Neural progenitor cell (in vitro differentiated cells): ENCODE measurements around the gene ACTR1A. TPM values are rescaled to one million over a fixed set of nuclear protein-coding genes. Genes with fewer than 3 reads are reported as not detected.

Experiments
- DNase-seq: peaks from one replicate; pipeline ENCODE4 v3.0.0-alpha.2; 2016; ENCODE audit warnings: low spot score
- H2AFZ ChIP-seq: fragments of 200-600 bp; sonication (generic); replicated peaks from 2 replicates; pipeline ENCODE4 v1.6.1; 2016; ENCODE audit warnings: antibody characterized with exemption
- H3F3A ChIP-seq: fragments of 200-600 bp; sonication (generic); 2 replicates; pipeline ENCODE4 v1.6.1; 2016; ENCODE audit warnings: antibody characterized with exemption, low read depth
- H3K27ac ChIP-seq: fragments of 200-600 bp; sonication (generic); 2 replicates; pipeline ENCODE4 v1.5.1; 2016; ENCODE audit warnings: mild to moderate bottlenecking
- H3K27me3 ChIP-seq: fragments of 200-600 bp; sonication (generic); 2 replicates; pipeline ENCODE4 v1.6.1; 2016; ENCODE audit warnings: mild to moderate bottlenecking, moderate library complexity
- H3K36me3 ChIP-seq: fragments of 200-600 bp; sonication (generic); 2 replicates; pipeline ENCODE4 v1.5.1; 2016
- H3K4me1 ChIP-seq: fragments of 200-600 bp; sonication (generic); 2 replicates; pipeline ENCODE4 v1.6.1; 2016; ENCODE audit warnings: mixed run types
- H3K4me2 ChIP-seq: fragments of 200-600 bp; sonication (generic); 2 replicates; pipeline ENCODE4 v1.6.1; 2016
- H3K4me3 ChIP-seq: fragments of 200-600 bp; sonication (generic); 2 replicates; pipeline ENCODE4 v1.5.1; 2016
- H3K79me2 ChIP-seq: fragments of 200-600 bp; sonication (generic); 2 replicates; pipeline ENCODE4 v1.6.1; 2016; ENCODE audit warnings: low read depth
- H3K9ac ChIP-seq: fragments of 200-600 bp; sonication (generic); 2 replicates; pipeline ENCODE4 v1.6.1; 2016
- H3K9me3 ChIP-seq: fragments of 200-600 bp; sonication (generic); 2 replicates; pipeline ENCODE4 v1.5.1; 2016; ENCODE audit warnings: low read depth
- H4K20me1 ChIP-seq: fragments of 200-600 bp; sonication (generic); 2 replicates; pipeline ENCODE4 v1.6.1; 2016; ENCODE audit warnings: low read depth
- H3K27ac Mint-ChIP-seq: 3 replicates; pipeline ENCODE4 v1.8.0; 2021; ENCODE audit warnings: mixed read lengths
- H3K27me3 Mint-ChIP-seq: 2 replicates; pipeline ENCODE4 v1.8.0; 2022; ENCODE audit warnings: low read depth, mild to moderate bottlenecking, inconsistent platforms, moderate library complexity, mixed read lengths; ENCODE audit not compliant: insufficient read depth
- H3K36me3 Mint-ChIP-seq: 3 replicates; pipeline ENCODE4 v1.8.0; 2021; ENCODE audit warnings: mixed read lengths
- H3K4me1 Mint-ChIP-seq: 3 replicates; pipeline ENCODE4 v1.8.0; 2021; ENCODE audit warnings: mixed read lengths
- H3K4me3 Mint-ChIP-seq: 3 replicates; pipeline ENCODE4 v1.8.0; 2021; ENCODE audit warnings: mild to moderate bottlenecking, moderate library complexity, mixed read lengths
- H3K9me3 Mint-ChIP-seq: 3 replicates; pipeline ENCODE4 v1.8.0; 2020; ENCODE audit warnings: mixed read lengths
- EZH2 ChIP-seq: fragments of 200-600 bp; sonication (generic); IDR thresholded peaks from 2 replicates; pipeline ENCODE4 v1.6.1; 2017; ENCODE audit warnings: antibody characterized with exemption, mild to moderate bottlenecking, moderate library complexity
- EZH2phosphoT487 ChIP-seq: fragments of 200-600 bp; sonication (generic); IDR thresholded peaks from 2 replicates; pipeline ENCODE4 v1.6.1; 2017; ENCODE audit warnings: antibody characterized with exemption
- total RNA-seq: library from RNA; depleted of rRNA; stranded (reverse); fragments of >200 nt; gene quantifications from 2 replicates; pipeline ENCODE4 v1.2.3, GENCODE V29; 2015; ENCODE audit warnings: low replicate concordance
- TF ChIP-seq, protein P1 (sequence below): fragments of 200-600 bp; sonication (generic); IDR thresholded peaks from 2 replicates; pipeline ENCODE4 v1.5.1; 2017; ENCODE audit warnings: antibody characterized with exemption, mild to moderate bottlenecking

The ACTR1A gene
- total RNA-seq, 1 donor from 2014 or later = 86.9 TPM

DNA sequence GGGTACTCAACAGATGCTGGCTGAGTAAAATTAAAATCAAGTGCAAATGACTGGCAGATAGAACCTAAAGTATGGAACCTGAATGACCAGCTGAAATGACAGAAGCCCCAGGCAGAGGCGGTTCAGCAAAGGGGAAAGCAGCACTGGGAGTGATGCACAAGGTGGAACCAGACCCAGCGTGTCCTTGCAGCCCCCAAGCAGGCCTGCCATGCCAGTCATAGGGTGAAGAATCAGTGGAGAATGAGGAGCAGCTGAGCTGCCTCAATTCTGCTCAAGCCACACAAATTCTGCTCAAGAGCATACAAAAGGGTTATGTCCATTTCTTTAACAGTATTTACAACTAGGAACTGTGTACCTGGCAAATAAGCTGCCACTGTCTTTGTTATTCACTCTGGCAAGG lies 8.7 kb downstream of the ACTR1A start:
- Histone ChIP-seq H2AFZ (no peak overlapping the region), H3K9ac (no peak overlapping the region), H3K27me3 (no peaks in the 10 kb centered on the region), H3K36me3 (no peaks in the 10 kb centered on the region), H3K4me1 (no peaks in the 10 kb centered on the region), H3K79me2 (peaks cover 74% of the 10 kb centered on the region), H4K20me1 (peaks cover 70% of the 10 kb centered on the region), H3K4me2 (no peak overlapping the region), H3K27ac (no peak overlapping the region), H3K4me3 (no peak overlapping the region), H3K9me3 (no peaks in the 10 kb centered on the region), H3F3A (no peaks in the 10 kb centered on the region)
- H3K4me3 Mint-ChIP-seq = no peak overlapping the region
- H3K36me3 Mint-ChIP-seq = peaks cover 9% of the 10 kb centered on the region
- TF ChIP-seq EZH2 (no peak), EZH2phosphoT487 (no peak)
- TF ChIP-seq, protein P1, sequence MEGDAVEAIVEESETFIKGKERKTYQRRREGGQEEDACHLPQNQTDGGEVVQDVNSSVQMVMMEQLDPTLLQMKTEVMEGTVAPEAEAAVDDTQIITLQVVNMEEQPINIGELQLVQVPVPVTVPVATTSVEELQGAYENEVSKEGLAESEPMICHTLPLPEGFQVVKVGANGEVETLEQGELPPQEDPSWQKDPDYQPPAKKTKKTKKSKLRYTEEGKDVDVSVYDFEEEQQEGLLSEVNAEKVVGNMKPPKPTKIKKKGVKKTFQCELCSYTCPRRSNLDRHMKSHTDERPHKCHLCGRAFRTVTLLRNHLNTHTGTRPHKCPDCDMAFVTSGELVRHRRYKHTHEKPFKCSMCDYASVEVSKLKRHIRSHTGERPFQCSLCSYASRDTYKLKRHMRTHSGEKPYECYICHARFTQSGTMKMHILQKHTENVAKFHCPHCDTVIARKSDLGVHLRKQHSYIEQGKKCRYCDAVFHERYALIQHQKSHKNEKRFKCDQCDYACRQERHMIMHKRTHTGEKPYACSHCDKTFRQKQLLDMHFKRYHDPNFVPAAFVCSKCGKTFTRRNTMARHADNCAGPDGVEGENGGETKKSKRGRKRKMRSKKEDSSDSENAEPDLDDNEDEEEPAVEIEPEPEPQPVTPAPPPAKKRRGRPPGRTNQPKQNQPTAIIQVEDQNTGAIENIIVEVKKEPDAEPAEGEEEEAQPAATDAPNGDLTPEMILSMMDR = no peak
- no peak overlapping the region for H3K27ac Mint-ChIP-seq
- H3K4me1 Mint-ChIP-seq = no peaks in the 10 kb centered on the region
- H3K27me3 Mint-ChIP-seq = peaks cover 5% of the 10 kb centered on the region
- H3K9me3 Mint-ChIP-seq = no peaks in the 10 kb centered on the region
- no peak for DNase-seq

DNA sequence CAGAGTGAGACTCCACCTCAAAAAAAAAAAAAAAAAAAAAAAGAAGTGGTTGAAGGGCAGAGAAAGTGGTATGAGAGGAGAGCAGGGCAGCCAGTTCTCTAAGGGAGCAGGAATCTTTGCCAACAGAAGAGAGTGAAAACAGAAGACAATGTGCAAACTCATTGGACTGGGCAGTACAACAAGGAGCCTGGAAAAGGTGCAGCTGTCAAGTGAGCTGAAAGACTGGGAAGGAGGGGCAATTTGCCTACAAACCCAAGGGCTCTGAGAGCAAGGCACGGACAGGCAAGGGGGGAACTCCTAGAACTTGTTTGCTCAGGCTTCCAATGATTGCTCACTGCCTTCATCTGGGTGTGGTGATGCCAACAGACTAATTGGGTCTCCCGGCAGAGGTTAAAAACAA lies 9.5 kb downstream of the ACTR1A start:
- no peaks in the 10 kb centered on the region for H3K4me1 Mint-ChIP-seq
- no peak for DNase-seq
- Histone ChIP-seq H3K27me3 (no peaks in the 10 kb centered on the region), H3F3A (no peaks in the 10 kb centered on the region), H3K9ac (no peak overlapping the region), H3K4me1 (no peaks in the 10 kb centered on the region), H3K27ac (no peak overlapping the region), H2AFZ (no peak overlapping the region), H3K36me3 (no peaks in the 10 kb centered on the region), H3K4me2 (no peak overlapping the region), H3K9me3 (no peaks in the 10 kb centered on the region), H3K4me3 (no peak overlapping the region), H3K79me2 (peaks cover 66% of the 10 kb centered on the region), H4K20me1 (peaks cover 62% of the 10 kb centered on the region)
- TF ChIP-seq EZH2phosphoT487 = no peak
- TF ChIP-seq EZH2 = no peak
- TF ChIP-seq, protein P1 = no peak
- H3K27ac Mint-ChIP-seq = peak overlapping the region; percentile 40
- no peaks in the 10 kb centered on the region for H3K9me3 Mint-ChIP-seq
- no peak overlapping the region for H3K4me3 Mint-ChIP-seq
- H3K27me3 Mint-ChIP-seq = peaks cover 5% of the 10 kb centered on the region
- peaks cover 13% of the 10 kb centered on the region for H3K36me3 Mint-ChIP-seq

DNA sequence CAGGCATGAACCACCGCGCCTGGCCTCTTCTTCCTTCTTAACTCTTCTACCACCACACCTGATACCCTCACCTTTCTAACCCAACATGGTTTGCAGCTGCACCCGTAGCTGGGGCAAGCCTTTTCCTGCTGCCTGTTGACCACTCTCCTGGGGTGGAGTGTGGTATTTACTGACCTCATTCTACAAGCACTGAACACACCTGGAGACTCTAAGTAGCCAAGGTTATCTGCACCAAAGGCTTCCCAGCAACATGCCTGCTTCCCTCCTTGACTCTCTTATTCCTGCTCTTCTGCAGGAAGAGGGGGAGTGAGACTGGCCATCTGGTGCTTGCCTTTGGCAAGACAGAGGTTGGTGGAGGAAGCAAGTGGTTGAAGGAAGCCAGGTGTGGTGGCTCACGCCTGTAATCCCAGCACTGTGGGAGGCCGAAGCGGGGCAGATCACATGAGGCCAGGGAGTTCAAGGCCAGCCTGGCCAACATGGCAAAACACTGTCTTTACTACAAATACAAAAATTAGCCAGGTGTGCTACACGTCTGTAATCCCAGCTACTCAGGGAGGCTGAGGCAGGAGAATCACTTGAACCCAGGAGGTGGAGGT lies 10.1 kb downstream of the ACTR1A start:
- Histone ChIP-seq H3K27ac (no peak overlapping the region), H3K79me2 (peaks cover 61% of the 10 kb centered on the region), H3K9ac (no peak overlapping the region), H2AFZ (no peak overlapping the region), H3K4me2 (no peak overlapping the region), H3K27me3 (no peaks in the 10 kb centered on the region), H3K4me3 (no peak overlapping the region), H4K20me1 (peaks cover 57% of the 10 kb centered on the region), H3K36me3 (no peaks in the 10 kb centered on the region), H3F3A (no peaks in the 10 kb centered on the region), H3K9me3 (no peaks in the 10 kb centered on the region), H3K4me1 (no peaks in the 10 kb centered on the region)
- DNase-seq = no peak
- Mint-ChIP-seq H3K27me3 (peaks cover 5% of the 10 kb centered on the region), H3K9me3 (no peaks in the 10 kb centered on the region), H3K36me3 (peaks cover 15% of the 10 kb centered on the region), H3K4me1 (no peaks in the 10 kb centered on the region), H3K27ac (peak overlapping the region; percentile 94), H3K4me3 (no peak overlapping the region)
- no peak for TF ChIP-seq EZH2
- TF ChIP-seq, protein P1 = no peak
- TF ChIP-seq EZH2phosphoT487 = no peak
